ENCODE results near the gene TPD52L1.

The TPD52L1 gene

DNA sequence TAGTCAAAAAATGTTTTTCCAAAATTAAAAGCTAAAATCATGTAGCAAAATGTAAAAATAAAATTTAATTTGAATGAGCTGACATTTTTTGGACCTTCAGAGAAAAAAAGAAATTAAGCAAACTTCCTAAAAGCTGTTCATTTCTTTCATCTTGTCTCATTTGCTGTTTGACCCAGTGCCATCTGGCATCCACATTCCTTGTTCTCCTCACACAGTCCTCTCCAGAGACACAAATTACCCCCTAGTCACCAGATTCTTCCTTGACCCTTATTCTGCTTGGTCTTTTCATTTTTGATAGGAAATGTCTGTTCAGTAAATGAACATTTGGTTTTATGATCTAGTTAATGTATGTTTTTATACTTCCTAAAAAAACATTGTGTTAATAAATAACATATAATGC is 93.0 kb downstream of the TPD52L1 start:
- no peak for DNase-seq

DNA sequence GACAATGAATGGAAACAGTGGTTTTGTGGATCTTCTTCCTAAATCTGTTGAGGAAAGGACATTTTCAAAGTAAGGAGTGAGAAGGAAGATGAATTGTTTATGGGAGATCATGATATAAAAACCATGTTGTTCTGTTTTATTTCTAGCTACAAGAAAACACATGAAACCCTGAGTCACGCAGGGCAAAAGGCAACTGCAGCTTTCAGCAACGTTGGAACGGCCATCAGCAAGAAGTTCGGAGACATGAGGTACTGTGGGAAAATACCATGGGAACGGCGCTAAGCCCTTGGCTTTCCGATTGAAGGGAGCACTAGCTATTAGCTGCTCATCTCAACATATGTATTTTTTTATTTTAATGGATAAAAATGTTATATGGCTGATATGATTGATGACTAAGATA is 94.6 kb downstream of the TPD52L1 start:
- DNase-seq, result no peak

DNA sequence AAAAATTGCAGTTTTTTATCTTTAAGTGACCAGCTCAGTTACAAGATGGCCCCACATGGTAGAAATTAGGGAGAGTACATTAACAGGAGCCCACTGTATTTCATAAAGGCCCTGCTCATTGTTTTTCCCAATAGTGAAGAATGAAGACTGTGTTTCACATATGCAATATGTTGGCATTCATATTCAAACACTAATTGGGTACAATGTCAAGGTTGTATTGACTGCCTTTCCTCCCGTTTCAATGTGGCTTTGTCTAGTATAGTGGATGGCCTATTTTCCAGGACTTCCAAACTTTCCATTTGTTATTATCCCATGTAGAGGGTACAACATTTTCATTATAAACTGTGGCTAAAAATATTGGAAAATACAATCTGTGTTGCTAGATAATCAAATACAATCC is 96.9 kb downstream of the TPD52L1 start:
- DNase-seq, result no peak

DNA sequence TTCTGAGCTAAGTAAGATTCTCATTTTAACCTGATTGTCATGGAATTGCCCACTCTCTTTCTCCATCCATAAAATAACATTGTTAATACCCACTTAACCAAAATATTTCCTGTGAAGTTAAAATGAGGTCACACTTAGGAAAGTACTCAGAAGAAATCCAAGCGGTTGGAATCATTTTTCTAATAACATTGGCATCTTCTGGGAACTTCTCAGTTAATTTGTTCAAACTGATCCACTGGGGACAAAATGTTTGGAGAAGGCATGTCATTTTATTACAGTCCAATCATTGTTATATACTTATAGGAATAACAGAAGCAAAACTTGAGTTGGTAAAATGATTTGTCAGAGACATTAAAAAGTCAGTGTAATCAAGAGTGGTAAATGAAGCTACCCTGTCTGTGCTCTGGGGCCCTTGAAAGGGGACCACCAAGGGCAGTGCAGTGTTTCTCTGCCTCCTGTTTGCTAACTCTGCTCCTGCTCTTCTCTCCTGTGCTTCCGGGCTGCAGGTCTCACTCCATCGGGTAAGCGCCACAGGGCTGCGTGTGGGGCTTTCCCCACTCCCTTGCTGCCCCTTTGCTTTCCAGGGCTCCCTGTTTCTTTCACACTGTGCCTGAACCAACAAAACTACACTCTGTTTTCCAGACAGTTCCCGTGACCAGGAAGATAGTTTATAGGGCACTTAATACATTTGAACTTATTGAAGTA is 98.1 kb downstream of the TPD52L1 start:
- DNase-seq, result no peak

DNA sequence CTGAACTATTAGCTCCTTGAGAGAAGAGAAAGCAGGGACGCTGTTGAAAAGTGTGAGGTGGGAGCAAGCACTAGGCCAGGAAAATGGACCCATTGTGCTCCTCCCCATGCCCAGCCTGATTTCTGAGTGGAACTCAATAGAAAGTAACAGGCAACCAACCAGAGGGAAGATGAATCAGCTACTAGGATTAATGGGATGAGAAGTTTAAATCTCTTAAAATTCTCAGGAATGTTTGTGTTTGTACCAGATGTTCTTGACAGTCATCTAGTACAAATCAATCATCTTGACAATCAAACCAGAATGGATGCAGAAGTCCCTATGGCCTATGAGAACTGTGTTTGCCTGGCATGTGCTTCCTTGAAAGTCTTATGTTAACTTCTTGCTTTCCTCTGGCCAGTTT is 99.3 kb downstream of the TPD52L1 start:
- no peak for DNase-seq

DNA sequence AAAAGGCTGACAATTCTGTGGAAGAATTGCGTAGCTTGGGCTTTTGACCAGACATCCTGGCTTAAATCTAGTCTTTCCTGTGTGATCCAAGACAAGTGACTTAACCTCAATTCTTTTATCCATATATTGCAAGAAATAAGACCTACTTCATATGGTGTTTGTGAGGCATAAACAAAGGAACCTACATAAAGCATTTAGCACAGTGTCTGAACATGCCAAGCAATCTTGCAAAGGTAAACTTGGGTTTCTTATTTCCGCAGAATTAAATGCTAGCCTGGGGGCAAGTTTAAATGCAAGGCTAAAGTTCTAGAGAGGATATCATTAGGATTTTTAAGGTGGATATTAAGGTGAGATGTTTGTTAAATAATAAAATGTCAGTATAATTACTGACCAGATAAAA is 100.3 kb downstream of the TPD52L1 start:
- DNase-seq, result no peak

DNA sequence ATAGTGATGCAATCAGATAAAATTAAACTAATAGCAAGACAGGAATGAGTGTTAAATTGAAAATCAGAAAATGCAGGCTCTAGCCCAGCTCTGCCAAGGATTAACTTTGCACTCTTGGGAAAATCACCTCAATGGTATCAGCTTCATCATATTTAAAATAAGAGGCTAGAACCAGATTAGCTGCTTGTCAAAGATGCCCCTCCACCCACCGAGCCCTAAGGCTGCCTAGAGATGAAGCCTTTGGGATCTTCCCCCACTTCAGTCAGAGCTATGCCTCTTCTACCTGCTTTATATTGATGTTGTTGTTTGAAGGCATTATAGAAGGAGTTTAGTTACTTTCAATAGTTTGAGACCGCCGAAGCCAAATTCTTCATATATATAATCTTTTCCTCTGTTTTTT is 100.7 kb downstream of the TPD52L1 start:
- DNase-seq, result no peak

DNA sequence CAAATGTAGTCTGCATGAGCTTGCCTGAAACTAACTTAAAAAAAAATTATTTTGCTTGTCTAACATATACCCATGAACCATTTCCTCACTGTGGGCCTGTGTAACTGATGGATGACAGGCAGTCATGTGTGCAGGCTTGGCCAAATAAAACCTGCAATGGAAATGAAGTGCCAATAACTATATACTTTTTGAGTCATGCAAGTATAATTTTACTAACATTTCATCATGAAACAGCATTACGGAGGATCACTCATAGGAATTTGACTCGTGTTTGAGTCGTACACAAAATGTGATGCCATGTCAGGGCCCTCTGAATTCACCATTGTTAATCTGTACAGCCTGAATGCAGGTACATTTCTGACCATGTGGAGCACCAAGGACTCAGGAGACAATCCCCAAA is 101.6 kb downstream of the TPD52L1 start:
- DNase-seq, result no peak

DNA sequence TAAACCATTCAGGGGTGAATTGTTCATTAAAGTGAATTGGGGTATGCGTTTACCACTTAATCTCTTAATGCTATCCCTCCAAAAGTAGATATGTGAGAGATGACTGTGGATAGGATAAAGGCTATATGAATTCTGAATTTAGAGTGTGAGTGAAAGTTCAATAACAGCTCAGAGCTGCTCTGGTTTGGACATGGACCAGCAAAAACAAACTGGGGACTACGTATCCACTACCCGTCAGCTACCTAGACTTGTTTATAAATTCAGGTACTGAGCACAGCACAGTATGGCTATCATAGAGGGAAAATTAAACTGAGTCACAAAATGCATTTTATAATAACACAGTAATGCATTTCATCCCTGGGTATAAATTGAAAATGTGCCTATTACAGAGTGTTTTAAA is 103.8 kb downstream of the TPD52L1 start:
- DNase-seq, result no peak

DNA sequence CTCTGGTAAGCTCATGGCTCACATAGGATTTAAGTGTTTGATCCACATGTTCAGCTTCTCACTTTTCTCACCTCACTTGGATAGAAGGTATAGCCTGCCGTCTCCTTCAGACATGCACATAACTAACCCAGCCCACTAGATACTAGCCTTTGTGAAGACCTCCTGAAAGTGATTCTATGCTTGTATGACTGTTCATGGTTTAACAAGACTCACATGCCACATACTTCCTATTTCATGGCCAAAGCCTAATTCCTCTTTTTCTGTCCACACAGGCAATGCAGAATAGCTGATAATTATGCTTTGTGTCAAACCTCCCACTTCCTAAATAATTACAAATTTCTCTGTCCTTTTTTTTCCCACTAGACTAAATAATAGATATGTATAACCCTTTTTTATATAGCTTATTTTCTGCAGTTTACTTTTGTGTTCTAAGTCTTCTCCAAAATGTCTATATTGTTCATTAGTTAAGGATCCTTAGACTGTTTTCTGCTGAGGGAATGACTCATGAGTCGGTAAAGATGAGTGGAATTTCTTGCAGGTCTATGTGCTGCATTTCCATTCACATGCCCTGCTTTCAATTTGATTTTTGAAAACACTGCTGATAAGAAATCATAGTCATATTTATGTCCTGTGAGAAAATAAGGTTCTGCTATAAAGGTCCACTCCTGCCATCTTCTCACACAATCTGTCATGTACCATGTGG is 105.2 kb downstream of the TPD52L1 start:
- DNase-seq, result no peak

DNA sequence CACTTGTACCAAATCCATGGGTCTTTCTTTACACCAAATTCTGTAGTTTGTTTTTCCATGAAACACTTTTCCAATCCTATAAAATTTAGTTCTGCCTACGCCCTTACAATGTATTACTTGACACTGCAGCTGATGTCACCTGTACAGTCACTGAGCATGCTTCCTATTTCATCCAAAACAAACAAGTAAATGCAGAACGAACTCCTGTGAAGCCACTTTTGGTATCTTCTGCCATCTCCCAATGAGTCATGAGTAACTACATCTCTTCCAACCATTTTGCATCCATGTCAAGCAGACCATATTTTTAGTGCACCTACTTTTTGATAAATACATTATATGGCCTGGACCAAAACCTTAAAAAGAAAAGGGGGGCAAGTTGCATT is 105.8 kb downstream of the TPD52L1 start:
- no peak for DNase-seq

DNA sequence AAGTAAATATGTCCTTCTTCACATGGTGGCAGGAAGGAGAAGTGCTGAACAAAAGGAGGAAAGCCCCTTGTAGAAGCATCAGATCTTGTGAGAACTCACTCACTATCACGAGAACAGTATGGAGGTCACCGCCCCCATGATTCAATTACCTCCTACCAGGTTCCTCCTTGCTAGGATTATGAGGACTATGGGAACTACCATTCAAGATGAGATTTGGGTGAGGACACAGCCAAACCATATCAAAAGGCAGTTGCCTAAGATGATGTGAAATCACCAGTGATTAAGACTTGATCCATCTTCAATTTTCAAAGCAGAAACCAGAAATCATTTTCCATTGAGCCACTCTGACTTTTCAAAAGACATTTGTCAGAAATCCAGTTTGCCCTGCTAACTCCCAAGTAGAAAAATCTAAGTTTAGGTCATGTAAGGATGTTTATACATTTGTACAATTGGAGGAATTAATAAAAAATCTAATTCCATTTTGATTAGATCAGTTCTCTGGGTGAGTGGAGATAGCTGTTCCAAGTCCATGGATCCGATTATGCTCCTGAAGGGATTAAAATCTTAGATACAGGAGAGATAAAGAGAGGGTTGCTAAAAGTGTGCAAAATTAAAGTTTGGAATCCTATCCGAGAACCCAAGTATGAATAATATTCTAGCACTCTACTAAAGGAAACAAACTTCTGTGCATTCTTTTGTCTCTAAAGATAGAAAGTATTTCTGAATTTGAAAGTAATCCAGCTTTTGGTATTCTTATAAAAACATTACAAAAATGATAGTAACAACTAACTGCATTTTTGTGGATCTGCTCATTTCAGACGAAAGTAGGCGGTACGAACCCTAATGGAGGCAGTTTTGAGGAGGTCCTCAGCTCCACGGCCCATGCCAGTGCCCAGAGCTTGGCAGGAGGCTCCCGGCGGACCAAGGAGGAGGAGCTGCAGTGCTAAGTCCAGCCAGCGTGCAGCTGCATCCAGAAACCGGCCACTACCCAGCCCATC is 108.7 kb downstream of the TPD52L1 start:
- DNase-seq, result no peak

DNA sequence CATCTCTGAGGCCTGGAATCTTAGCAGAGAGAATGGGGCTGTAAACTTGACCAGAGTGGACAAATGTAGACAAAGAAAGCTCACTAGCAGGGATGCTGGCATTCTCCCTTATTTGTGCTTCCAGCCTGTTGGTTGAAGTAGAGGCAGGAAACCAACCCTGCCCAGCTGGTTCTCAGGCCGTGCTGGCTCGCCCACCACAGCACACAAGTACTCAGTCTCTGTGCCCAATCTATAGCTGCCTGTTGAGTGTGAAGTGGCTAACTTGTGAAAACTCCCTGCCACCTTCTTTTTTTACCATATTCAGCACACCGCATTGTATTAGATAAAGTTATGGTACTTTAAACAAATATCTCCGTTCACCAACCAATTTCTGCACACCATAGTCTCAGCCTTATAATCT is 110.9 kb downstream of the TPD52L1 start:
- no peak for DNase-seq

DNA sequence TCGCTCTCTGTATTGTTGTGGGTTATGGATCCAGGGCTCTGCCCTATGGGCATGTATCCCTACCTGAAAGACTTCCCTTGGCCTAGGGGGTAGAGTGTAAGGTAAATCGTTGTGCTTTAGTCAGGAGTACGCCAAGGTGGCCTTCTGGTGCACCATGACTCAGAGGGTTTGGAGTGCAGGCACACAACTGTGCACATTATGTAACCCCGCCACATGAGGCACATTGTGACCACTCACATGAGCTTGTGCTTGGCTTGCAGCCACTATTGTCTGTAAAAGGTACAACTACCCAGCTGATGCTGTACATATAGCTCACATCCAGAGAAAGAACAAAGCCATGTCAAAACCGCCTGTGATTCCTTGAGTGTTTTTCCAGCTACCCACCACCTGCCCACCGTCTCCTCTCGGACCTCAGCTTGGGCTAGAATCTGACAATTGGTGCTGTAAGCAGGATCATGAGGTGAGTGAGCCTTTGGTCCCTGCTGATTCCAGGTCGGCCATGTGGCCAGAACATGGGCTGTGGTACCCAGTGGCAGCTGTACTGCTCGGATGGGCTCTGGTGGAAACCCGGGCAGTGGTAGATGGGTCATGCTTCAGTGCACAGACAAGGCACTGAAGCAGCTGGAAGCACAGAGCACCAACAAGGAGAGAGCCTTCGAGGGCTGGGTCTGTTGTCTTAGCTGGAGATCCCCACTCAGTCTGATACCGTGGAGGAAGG is 114.4 kb downstream of the TPD52L1 start:
- DNase-seq, result no peak

DNA sequence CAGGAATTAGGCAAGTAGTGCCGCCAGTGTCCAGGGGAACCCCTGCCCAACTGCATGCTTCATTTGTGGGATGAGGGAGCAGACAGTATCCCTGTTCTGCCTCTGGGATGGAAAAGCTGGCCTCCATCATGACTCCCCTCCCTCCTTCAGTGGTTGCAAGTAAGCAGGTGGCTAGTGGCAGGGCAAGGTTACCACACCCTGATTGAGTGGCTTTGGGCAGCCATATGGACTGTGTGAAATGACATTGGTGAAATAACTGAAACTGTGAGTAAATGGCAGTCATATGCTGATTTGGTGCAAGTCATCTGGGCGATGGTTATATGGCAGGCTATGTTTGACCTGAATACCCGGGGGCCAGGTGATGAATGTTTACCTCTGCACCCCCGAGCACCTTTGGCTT is 115.2 kb downstream of the TPD52L1 start:
- DNase-seq, result no peak

DNA sequence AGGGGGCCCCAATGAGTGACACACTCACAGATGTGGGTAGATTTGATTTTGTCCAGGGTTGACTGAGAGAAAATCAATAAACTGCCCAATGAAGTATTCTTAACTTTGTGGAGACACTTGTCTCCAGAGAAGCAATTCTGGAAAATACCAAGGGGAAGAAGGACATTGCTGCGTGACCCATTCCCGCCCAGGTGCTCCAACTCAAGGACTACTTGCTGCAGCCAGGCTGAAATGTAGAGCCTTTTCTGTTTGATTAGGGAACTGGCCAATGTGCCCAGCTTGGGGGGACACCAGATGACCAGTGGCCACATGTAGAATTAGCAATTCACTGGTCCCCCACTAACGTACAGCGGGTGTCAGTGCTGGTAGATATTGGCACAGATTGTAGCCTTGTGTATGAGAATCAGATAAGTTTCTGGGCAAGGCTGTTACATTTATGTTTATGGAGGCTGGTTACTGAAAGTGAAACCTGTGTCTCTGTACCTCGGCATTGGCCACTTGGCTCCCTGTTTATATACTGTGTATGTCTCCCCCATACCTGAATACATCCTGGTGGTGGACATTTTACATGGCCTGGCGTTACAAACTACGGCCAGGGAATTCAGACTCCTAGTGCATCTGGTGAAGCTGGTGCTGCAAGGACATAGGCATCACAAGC is 115.9 kb downstream of the TPD52L1 start:
- DNase-seq, result no peak

DNA sequence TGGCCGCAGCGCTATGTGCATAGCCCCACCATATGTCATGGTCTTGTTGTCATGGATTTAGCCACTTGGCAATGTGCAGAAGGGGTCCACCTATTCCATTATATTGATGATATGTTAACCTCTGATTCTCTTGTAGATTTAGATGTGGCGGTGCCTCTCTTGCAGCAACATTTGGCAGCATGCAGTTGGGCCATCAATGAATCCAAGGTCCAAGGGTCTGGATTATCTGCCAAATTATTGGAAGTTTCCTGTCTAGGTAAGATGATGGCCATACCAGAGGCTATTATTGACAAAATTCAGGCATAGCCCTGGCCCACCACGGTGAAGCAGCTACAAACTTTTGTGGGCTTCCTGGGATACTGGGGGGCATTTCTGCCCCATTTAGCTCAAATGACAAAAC is 116.8 kb downstream of the TPD52L1 start:
- DNase-seq, result no peak

DNA sequence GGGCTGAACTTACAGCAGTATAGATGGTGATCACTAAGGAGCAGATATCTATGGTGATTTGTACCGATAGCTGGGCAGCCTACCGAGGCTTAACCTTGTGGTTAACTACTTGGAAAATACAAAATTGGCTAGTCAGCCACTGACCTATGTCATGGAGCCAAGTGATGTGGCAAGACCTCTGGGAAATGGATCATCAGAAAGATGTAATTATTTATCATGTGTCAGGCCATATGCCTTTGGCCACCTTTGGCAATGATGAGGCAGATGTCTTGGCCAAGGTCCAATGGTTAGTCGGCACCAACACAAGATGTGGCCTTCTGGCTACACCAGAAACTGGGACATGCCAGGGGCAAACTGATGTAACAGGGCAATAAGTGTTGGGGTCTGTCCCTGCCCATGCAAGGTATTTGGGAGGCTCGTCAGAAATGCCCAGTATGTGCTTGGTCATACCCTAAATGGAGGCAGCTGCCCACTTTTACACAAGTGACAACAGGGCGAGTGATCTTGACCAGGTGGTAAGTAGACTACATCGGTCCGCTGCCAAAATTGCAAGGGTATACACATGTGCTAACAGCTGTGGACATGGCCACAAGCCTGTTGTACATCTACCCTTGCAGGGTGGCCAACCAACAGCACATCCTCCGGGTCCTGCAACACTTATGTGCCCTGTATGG is 118.0 kb downstream of the TPD52L1 start:
- no peak for DNase-seq

DNA sequence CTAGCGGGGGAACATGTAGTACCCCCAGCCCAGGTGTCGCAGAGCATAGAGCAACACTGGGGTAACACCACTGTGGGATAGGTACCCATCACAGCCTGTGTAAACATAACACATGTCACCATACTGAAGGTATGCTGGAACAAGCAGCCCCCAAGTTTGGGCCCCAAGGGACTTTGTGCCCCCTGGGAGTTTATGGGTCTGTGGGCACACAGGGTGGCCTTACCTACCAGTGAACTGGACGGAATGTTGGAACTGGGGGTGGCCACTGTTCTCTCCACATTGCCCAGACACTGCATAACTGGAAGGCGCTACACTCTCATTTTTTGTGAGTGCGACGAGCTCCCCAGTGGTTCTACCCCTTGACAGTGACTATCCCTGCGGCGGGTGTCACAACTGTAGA is 119.7 kb downstream of the TPD52L1 start:
- DNase-seq, result no peak

DNA sequence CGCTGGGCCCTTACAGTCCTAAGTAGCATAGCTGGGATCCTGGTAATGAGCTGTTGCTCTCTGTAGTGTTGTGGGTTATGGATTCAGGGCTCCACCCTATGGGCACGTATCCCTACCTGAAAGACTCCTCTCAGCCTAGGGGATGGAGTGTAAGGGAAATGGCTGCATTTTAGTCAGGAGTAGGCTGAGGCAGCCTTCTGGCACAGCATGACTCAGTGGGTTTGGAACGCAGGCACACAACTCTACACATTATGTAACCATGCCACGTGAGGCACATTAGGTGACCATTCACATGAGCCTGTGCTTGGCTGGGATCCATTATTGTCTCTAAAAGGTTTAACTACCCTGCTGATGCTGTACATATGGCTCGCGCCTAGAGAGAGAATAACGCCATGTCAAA is 120.4 kb downstream of the TPD52L1 start:
- no peak for DNase-seq

DNA sequence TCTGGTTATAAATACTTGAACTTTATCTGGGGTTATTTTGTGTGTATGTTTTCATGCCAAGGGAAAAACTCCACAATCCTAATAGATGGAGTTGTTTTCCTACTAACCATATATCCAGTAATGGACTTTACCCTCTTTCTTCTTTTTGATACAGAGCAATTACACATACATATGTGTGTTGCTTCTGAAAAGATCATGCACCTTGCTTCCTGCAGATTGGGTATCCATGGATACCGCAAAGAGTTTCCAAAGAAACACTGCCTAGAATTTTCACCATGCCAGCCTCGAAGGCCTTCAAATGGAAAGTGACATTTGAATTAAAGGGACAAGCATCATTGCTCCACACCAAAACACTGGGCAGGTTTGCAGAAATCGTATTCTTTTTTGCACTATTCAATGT is 121.4 kb downstream of the TPD52L1 start:
- DNase-seq, result no peak

DNA sequence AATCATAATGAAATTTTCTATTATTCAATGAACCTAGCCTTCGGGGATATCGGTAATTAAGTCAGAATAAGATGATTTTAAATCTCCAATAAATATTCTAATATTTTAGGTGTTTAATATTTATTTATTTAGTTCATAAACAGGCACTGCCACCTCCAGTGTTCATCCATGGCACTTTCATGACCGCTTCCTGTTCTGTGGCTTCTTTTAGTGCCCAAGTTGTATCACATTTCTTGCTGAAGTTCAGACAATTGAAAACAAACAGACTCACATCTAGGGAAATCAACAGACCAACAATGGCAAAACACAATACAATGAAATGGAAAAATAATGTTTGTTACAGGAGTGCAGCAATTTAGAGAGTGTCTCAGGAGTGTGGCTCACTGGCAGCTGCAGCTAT is 122.2 kb downstream of the TPD52L1 start:
- DNase-seq, result no peak

Measured in stimulated activated CD4-positive, alpha-beta T cell treated with anti-CD3 and anti-CD28 coated beads, Interleukin-15, amount 100 ng/mL, for 24 hours (primary cell).